ENCODE data around the gene UGT1A8. TPM values are rescaled to one million over a fixed set of nuclear protein-coding genes. Genes with fewer than 3 reads are reported as not detected.
"Not testable (repeated sequence)": the region's sequence is repeated elsewhere in the genome, so short reads cannot be mapped to it uniquely, and the experiment has no call there.

UGT1A8 gene
- total RNA-seq, 4 donors from 2014 or later = 1.1 to 15.1 (median 9.4) TPM

DNA sequence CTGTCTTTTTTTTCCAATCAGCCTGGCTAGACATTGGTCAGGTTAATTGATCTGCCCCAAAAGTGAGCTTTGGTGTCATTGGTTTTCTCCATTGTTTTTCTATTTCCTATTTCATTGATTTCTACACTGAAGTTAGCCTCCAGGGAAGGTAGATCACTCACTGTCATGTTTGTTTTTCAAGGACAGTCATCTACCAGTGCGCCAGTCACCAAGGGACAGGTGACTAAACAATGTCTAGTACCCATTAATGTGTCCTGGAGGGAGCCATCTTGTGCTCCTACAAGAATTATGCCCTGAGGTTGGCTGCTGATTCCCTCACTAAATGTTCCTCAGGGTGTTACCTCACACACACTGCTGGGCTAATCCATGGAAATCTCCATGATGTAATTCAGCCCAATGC, 33.2 kb upstream of the UGT1A8 start:
- no peaks in the 10 kb centered on the region for H3K4me1 ChIP-seq
- no peaks in the 10 kb centered on the region for H3K36me3 ChIP-seq
- no peak overlapping the region for H3K4me3 ChIP-seq
- H3K9me3 ChIP-seq = no peaks in the 10 kb centered on the region
- intact Hi-C loops (cut with DNase I; ENCODE audit: low total_unique reads) (no loop called here), in situ Hi-C loops (cut with MboI; ENCODE audit: low pct_ligation_motif_present in 1 of 4, low pct_unique_long_range_greater_than_20kb in 1 of 4, low sequenced_read_pairs in 3 of 4) (no loop called here)
- WGBS, 2 donors (ENCODE audit: low coverage in 1 of 2) = 100% methylated on average over 1 of the region's 1 CpG; no CpG with 5 or more reads in 1 of the 2 donors
- DNase-seq = no peak
- H3K27me3 ChIP-seq = no peaks in the 10 kb centered on the region
- TF ChIP-seq POLR2A (IDR thresholded peaks at IDR 0.05) = no peak
- no peak for TF ChIP-seq POLR2AphosphoS5 (IDR thresholded peaks at IDR 0.05)
- no peak for TF ChIP-seq EP300 (IDR thresholded peaks at IDR 0.05; ENCODE audit: low read depth)
- TF ChIP-seq, protein P1, sequence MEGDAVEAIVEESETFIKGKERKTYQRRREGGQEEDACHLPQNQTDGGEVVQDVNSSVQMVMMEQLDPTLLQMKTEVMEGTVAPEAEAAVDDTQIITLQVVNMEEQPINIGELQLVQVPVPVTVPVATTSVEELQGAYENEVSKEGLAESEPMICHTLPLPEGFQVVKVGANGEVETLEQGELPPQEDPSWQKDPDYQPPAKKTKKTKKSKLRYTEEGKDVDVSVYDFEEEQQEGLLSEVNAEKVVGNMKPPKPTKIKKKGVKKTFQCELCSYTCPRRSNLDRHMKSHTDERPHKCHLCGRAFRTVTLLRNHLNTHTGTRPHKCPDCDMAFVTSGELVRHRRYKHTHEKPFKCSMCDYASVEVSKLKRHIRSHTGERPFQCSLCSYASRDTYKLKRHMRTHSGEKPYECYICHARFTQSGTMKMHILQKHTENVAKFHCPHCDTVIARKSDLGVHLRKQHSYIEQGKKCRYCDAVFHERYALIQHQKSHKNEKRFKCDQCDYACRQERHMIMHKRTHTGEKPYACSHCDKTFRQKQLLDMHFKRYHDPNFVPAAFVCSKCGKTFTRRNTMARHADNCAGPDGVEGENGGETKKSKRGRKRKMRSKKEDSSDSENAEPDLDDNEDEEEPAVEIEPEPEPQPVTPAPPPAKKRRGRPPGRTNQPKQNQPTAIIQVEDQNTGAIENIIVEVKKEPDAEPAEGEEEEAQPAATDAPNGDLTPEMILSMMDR (IDR thresholded peaks at IDR 0.05) = no peak
- H3K27ac ChIP-seq = no peak overlapping the region

DNA sequence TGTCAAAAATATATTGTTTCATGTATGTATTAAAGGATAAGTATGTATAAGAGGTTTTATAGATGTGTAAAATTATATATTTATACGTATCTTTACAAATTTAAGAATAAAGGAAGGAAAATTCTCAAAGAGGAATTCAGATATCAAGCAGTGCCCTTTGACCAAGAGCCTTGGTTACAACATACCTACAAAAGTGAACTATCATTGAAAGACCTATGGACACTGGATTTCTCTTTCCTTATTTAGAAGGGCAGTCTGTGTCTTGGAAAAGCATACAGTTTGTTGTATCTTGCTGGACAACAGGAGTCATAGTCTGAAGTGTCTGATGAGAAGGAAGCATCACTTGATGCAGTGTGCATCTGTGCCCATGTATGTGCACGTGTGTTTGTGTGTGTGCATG, 29.0 kb upstream of the UGT1A8 start:
- H3K36me3 ChIP-seq = no peaks in the 10 kb centered on the region
- 79 to 89% methylated on average over 1 to 2 of the region's 2 CpGs for WGBS, 2 donors (ENCODE audit: low coverage in 1 of 2)
- in situ Hi-C loops (cut with MboI; ENCODE audit: low pct_ligation_motif_present in 1 of 4, low pct_unique_long_range_greater_than_20kb in 1 of 4, low sequenced_read_pairs in 3 of 4) = no loop called here

DNA sequence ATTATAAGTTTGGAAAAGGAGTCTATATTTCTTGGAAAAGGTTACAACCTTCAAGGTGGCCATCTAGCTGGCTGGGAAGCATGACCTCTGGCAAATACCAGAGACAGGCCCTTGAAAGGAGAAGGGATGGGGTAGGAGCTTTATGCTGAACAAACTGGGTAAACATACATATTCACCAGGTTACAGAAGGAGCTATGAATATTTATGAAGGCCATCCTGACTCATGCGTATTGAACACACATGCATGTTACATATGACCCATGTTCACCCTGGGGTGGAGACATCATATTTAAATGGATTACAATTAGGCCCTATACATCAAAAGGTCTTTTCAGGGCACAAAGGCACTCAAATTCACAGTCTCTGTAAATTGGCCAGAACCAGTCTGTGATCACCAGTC, 24.7 kb upstream of the UGT1A8 start:
- not testable (repeated sequence) for H3K27ac ChIP-seq
- 88 to 100% methylated on average over 1 of the region's 1 CpG for WGBS, 2 donors (ENCODE audit: low coverage in 1 of 2)

More for the DNA sequence above, 29.0 kb upstream of the UGT1A8 start:
- H3K27ac ChIP-seq = no peak overlapping the region
- H3K9me3 ChIP-seq = no peaks in the 10 kb centered on the region
- TF ChIP-seq, protein P1 (IDR thresholded peaks at IDR 0.05) = no peak
- no peak for TF ChIP-seq POLR2AphosphoS5 (IDR thresholded peaks at IDR 0.05)
- TF ChIP-seq POLR2A (IDR thresholded peaks at IDR 0.05) = no peak
- no peak for TF ChIP-seq EP300 (IDR thresholded peaks at IDR 0.05; ENCODE audit: low read depth)
- H3K4me3 ChIP-seq = no peak overlapping the region
- no peak for DNase-seq
- no peaks in the 10 kb centered on the region for H3K27me3 ChIP-seq
- no peaks in the 10 kb centered on the region for H3K4me1 ChIP-seq
- intact Hi-C loops (cut with DNase I; ENCODE audit: low total_unique reads) = no loop called here

DNA sequence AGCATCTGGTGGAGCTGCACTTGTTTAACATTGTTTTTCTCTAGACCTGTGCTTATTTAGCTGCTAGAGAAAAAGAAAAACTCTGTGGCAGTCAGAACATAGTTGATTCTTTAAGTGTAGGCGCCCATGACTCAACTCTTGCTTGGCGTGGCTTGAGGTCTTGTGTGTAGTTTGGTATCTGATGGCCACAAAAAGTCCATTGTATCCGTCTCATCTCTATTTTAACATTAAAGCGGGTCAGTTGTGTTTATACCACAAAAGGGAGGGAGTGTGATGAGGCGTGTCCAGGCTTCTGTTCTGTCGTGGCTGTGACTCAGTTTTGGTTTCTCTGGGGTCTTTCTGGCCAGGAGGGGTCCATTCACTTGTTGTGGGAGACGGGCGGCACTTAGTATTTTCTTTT, 24.2 kb upstream of the UGT1A8 start:
- no peaks in the 10 kb centered on the region for H3K27me3 ChIP-seq
- 76 to 78% methylated on average over 6 to 8 of the region's 8 CpGs for WGBS, 2 donors (ENCODE audit: low coverage in 1 of 2)

More for the DNA sequence above, 24.7 kb upstream of the UGT1A8 start:
- H3K9me3 ChIP-seq; H3K36me3 ChIP-seq; H3K4me3 ChIP-seq; H3K27me3 ChIP-seq; H3K4me1 ChIP-seq; intact Hi-C loops (cut with DNase I; ENCODE audit: low total_unique reads); DNase-seq; in situ Hi-C loops (cut with MboI; ENCODE audit: low pct_ligation_motif_present in 1 of 4, low pct_unique_long_range_greater_than_20kb in 1 of 4, low sequenced_read_pairs in 3 of 4): not testable (repeated sequence)

More for the DNA sequence above, 24.2 kb upstream of the UGT1A8 start:
- TF ChIP-seq, protein P1 (IDR thresholded peaks at IDR 0.05) = no peak
- TF ChIP-seq POLR2A (IDR thresholded peaks at IDR 0.05) (no peak), POLR2AphosphoS5 (IDR thresholded peaks at IDR 0.05) (no peak), EP300 (IDR thresholded peaks at IDR 0.05; ENCODE audit: low read depth) (no peak)
- Histone ChIP-seq H3K36me3 (no peaks in the 10 kb centered on the region), H3K4me1 (peaks cover 0 to 7% (median 0%) of the 10 kb centered on the region in 4 donors), H3K4me3 (no peak overlapping the region), H3K9me3 (no peaks in the 10 kb centered on the region), H3K27ac (no peak overlapping the region)
- in situ Hi-C loops (cut with MboI; ENCODE audit: low pct_ligation_motif_present in 1 of 4, low pct_unique_long_range_greater_than_20kb in 1 of 4, low sequenced_read_pairs in 3 of 4) = no loop called here
- DNase-seq = no peak
- intact Hi-C loops (cut with DNase I; ENCODE audit: low total_unique reads) = no loop called here
